H9 (cell line): Measurements from ENCODE around the gene PF4V1. TPM values are rescaled to one million over a fixed set of nuclear protein-coding genes. Genes with fewer than 3 reads are reported as not detected.

ENCODE experiments used
- DNase-seq: peaks from one replicate; pipeline ENCODE4 v3.0.0-alpha.2; 2017
- H2AFZ ChIP-seq: one replicate; pipeline ENCODE4 v1.6.1; 2013; ENCODE audit warnings: mild to moderate bottlenecking, low read length, control low read depth, moderate library complexity
- H2AK5ac ChIP-seq: 2 replicates; pipeline ENCODE4 v1.6.1; 2013; ENCODE audit warnings: low read length, control low read depth, mixed read lengths; ENCODE audit not compliant: insufficient read length
- H2BK120ac ChIP-seq: one replicate; pipeline ENCODE4 v1.6.1; 2013; ENCODE audit warnings: low read depth, mild to moderate bottlenecking, low read length, control low read depth, inconsistent platforms; ENCODE audit not compliant: poor library complexity, severe bottlenecking
- H2BK12ac ChIP-seq: 2 replicates; pipeline ENCODE4 v1.6.1; 2013; ENCODE audit warnings: low read length, control low read depth, mixed read lengths, low read depth; ENCODE audit not compliant: insufficient read length
- H2BK15ac ChIP-seq: 2 replicates; pipeline ENCODE4 v1.6.1; 2013; ENCODE audit warnings: low read depth, low read length, control low read depth
- H2BK20ac ChIP-seq: one replicate; pipeline ENCODE4 v1.6.1; 2013; ENCODE audit warnings: low read depth, mild to moderate bottlenecking, low read length, control low read depth, inconsistent platforms; ENCODE audit not compliant: poor library complexity, severe bottlenecking
- H2BK5ac ChIP-seq: 2 replicates; pipeline ENCODE4 v1.6.1; 2013; ENCODE audit warnings: low read length, control low read depth, mixed read lengths; ENCODE audit not compliant: insufficient read length
- H3K14ac ChIP-seq: 2 replicates; pipeline ENCODE4 v1.6.1; 2013; ENCODE audit warnings: low read length, control low read depth; ENCODE audit not compliant: insufficient read depth
- H3K18ac ChIP-seq: 2 replicates; pipeline ENCODE4 v1.6.1; 2013; ENCODE audit warnings: low read depth, mild to moderate bottlenecking, mixed read lengths, low read length, control low read depth; ENCODE audit not compliant: insufficient read length
- H3K23ac ChIP-seq: 2 replicates; pipeline ENCODE4 v1.6.1; 2013; ENCODE audit warnings: low read length, control low read depth, mixed read lengths, low read depth; ENCODE audit not compliant: insufficient read length
- H3K23me2 ChIP-seq: 2 replicates; pipeline ENCODE4 v1.6.1; 2013; ENCODE audit warnings: low read depth, mild to moderate bottlenecking, mixed read lengths, low read length, control low read depth; ENCODE audit not compliant: insufficient read length, poor library complexity, severe bottlenecking
- H3K27ac ChIP-seq: 2 replicates; pipeline ENCODE4 v1.5.1; 2013; ENCODE audit warnings: low read length, control low read depth, mixed read lengths, low read depth; ENCODE audit not compliant: insufficient read length
- H3K27me3 ChIP-seq: 2 replicates; pipeline ENCODE4 v1.6.1; 2013; ENCODE audit warnings: low read length, control low read depth, inconsistent platforms; ENCODE audit not compliant: insufficient read depth
- H3K4ac ChIP-seq: 2 replicates; pipeline ENCODE4 v1.6.1; 2013; ENCODE audit warnings: low read depth, mild to moderate bottlenecking, control low read depth, inconsistent platforms, low read length, moderate library complexity
- H3K4me1 ChIP-seq: 2 replicates; pipeline ENCODE4 v1.6.1; 2013; ENCODE audit warnings: low read length, control low read depth, inconsistent platforms; ENCODE audit not compliant: insufficient read depth
- H3K4me2 ChIP-seq: 2 replicates; pipeline ENCODE4 v1.6.1; 2013; ENCODE audit warnings: low read length, control low read depth, mixed read lengths; ENCODE audit not compliant: insufficient read length, insufficient read depth
- H3K56ac ChIP-seq: 2 replicates; pipeline ENCODE4 v1.6.1; 2013; ENCODE audit warnings: low read depth, mild to moderate bottlenecking, mixed read lengths, low read length, control low read depth; ENCODE audit not compliant: insufficient read length
- H3K79me1 ChIP-seq: 2 replicates; pipeline ENCODE4 v1.6.1; 2013; ENCODE audit warnings: low read depth, mild to moderate bottlenecking, moderate library complexity, low read length, control low read depth, inconsistent platforms; ENCODE audit not compliant: insufficient read depth, poor library complexity, severe bottlenecking
- H3K79me2 ChIP-seq: 2 replicates; pipeline ENCODE4 v1.6.1; 2013; ENCODE audit warnings: low read length, control low read depth, inconsistent platforms; ENCODE audit not compliant: insufficient read depth
- H3K9ac ChIP-seq: 2 replicates; pipeline ENCODE4 v1.6.1; 2013; ENCODE audit warnings: low read length, control low read depth, mixed read lengths; ENCODE audit not compliant: insufficient read length; ENCODE audit errors: extremely low read depth
- H3K9me3 ChIP-seq: one replicate; pipeline ENCODE4 v1.6.1; 2013; ENCODE audit warnings: low read depth, low read length, inconsistent platforms; ENCODE audit not compliant: control insufficient read depth
- H3T11ph ChIP-seq: one replicate; pipeline ENCODE4 v1.6.1; 2013; ENCODE audit warnings: mild to moderate bottlenecking, low read length, control low read depth, inconsistent platforms
- H4K20me1 ChIP-seq: one replicate; pipeline ENCODE4 v1.6.1; 2013; ENCODE audit not compliant: control insufficient read depth, insufficient read length, insufficient read depth
- H4K5ac ChIP-seq: 2 replicates; pipeline ENCODE4 v1.6.1; 2013; ENCODE audit warnings: low read depth, mild to moderate bottlenecking, mixed read lengths, low read length, control low read depth; ENCODE audit not compliant: insufficient read length
- H4K8ac ChIP-seq: replicated peaks from 2 replicates; pipeline ENCODE4 v1.6.1; 2013; ENCODE audit warnings: low read length, control low read depth, mixed read lengths, low read depth; ENCODE audit not compliant: insufficient read length
- H4K91ac ChIP-seq: 2 replicates; pipeline ENCODE4 v1.6.1; 2013; ENCODE audit warnings: low read depth, mild to moderate bottlenecking, moderate library complexity, mixed read lengths, low read length, control low read depth; ENCODE audit not compliant: insufficient read length
- H3K27ac Mint-ChIP-seq, 3 experiments: 2 replicates in 2 of 3; 3 replicates in 1 of 3; pipeline ENCODE4 v1.8.0; 2020 to 2021; ENCODE audit warnings: mixed read lengths in 3 of 3, mild to moderate bottlenecking in 1 of 3, moderate library complexity in 1 of 3
- H3K27me3 Mint-ChIP-seq: 2 replicates; pipeline ENCODE4 v1.8.0; 2021; ENCODE audit warnings: low read depth, mild to moderate bottlenecking, moderate library complexity, mixed read lengths
- H3K36me3 Mint-ChIP-seq, 3 experiments: 2 replicates in 2 of 3; 3 replicates in 1 of 3; pipeline ENCODE4 v1.8.0; 2020 to 2021; ENCODE audit warnings: low read depth in 3 of 3, mixed read lengths in 3 of 3; ENCODE audit not compliant: insufficient read depth in 1 of 3
- H3K4me1 Mint-ChIP-seq, 2 experiments: 2 replicates each; pipeline ENCODE4 v1.8.0; 2020; ENCODE audit warnings: mixed read lengths in 2 of 2
- H3K4me3 Mint-ChIP-seq, 2 experiments: 2 replicates in 1 of 2; 3 replicates in 1 of 2; pipeline ENCODE4 v1.8.0; 2020 to 2021; ENCODE audit warnings: mild to moderate bottlenecking in 2 of 2, mixed read lengths in 2 of 2, moderate library complexity in 1 of 2
- H3K9me3 Mint-ChIP-seq, 2 experiments: 2 replicates in 1 of 2; 3 replicates in 1 of 2; pipeline ENCODE4 v1.8.0; 2020; ENCODE audit warnings: mild to moderate bottlenecking in 2 of 2, mixed read lengths in 2 of 2, moderate library complexity in 1 of 2
- CTCF ChIP-seq: fragments of 200-600 bp; sonication (generic); conservative IDR thresholded peaks from 3 replicates; pipeline ENCODE4 v1.8.0; 2021; ENCODE audit warnings: antibody characterized with exemption, mild to moderate bottlenecking
- WGBS: extraction: QIAGEN DNeasy Blood & Tissue Kit; methylation state at CpG from one replicate; pipeline ENCODE4 v1.1.7; 2013; ENCODE audit warnings: missing lambda C conversion rate, low lambda C conversion rate, mixed read lengths; ENCODE audit not compliant: insufficient read length; ENCODE audit errors: extremely low coverage; 5-methylcytosine and 5-hydroxymethylcytosine counted together
- total RNA-seq: library from RNA; stranded (reverse); gene quantifications from 2 replicates; pipeline ENCODE4 v1.2.1, GENCODE V29; 2021

The PF4V1 gene
- total RNA-seq, 1 experiment from 2014 or later = not detected

DNA sequence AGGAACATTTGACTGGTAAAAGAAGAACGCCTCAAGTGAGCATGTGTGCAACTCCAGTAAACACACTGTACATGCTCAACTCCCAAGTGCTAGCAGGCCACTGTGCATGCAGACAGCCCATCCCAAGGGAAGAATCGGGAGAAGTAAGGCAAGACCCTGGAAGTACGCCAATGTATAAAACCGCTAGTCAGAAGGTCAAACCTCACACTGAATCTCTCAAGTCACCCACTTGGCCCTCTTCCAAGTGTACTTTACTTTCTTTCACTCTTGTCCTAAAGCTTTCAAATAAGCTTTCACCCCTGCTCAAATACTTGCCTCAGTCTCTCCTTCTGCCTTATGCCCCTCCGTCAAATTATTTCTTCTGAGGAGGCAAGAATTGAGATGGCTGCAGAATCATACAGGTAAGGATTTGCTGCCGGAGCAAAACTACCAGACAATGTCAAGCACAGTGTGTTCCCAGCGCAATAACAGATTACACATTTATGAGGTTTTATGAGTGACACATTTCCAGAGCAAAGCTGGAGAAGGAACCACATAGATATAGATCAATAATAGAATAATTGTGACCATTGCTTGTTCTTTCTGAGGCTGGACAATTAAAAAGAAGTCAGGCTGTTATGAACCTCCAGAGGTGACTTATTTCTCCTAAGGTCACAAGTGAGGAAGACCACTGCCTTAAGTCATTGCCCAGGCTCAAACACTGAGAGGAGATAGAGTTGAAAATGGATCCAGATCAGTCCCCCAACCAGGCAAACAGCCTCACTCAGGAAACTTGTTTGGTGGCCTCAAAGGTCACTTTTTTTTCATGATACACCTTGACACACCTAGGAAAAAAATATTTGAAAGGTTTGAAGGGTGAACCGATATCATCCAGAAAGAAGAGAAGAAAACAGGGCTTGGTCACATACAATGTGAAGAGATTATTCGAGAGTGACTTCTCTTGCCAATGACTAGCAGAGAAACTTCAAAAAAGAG is 42.4 kb downstream of the PF4V1 start:
- no peak overlapping the region for H3K4ac ChIP-seq
- no peak overlapping the region for H2BK5ac ChIP-seq
- H4K5ac ChIP-seq = no peak overlapping the region
- H3T11ph ChIP-seq = no peak overlapping the region
- no peak overlapping the region for H3K9ac ChIP-seq
- H2BK20ac ChIP-seq = no peak overlapping the region
- H2AK5ac ChIP-seq = no peak overlapping the region
- no peak overlapping the region for H2BK12ac ChIP-seq
- Mint-ChIP-seq H3K4me1 (no peaks in the 10 kb centered on the region), H3K9me3 (no peaks in the 10 kb centered on the region), H3K27ac (no peak overlapping the region; a peak in 1 of 7 replicates), H3K27me3 (no peaks in the 10 kb centered on the region; the same call in 1 of the 2 replicates), H3K4me3 (no peak overlapping the region), H3K36me3 (no peaks in the 10 kb centered on the region)
- H3K56ac ChIP-seq = no peak overlapping the region
- no peak for DNase-seq
- H2BK15ac ChIP-seq = no peak overlapping the region
- H4K91ac ChIP-seq = no peak overlapping the region
- H3K79me1 ChIP-seq = no peaks in the 10 kb centered on the region
- no peak overlapping the region for H3K18ac ChIP-seq
- no peak overlapping the region for H3K14ac ChIP-seq
- H3K23ac ChIP-seq = no peak overlapping the region
- no peaks in the 10 kb centered on the region for H3K4me1 ChIP-seq
- H2BK120ac ChIP-seq = no peak overlapping the region
- no CpG with 5 or more reads among the region's 9 CpGs for WGBS
- H3K27me3 ChIP-seq = no peaks in the 10 kb centered on the region
- H3K4me2 ChIP-seq = no peak overlapping the region
- H4K8ac ChIP-seq = no peak overlapping the region
- H4K20me1 ChIP-seq = no peaks in the 10 kb centered on the region
- H3K27ac ChIP-seq = no peak overlapping the region
- H3K23me2 ChIP-seq = no peaks in the 10 kb centered on the region
- H3K79me2 ChIP-seq = no peaks in the 10 kb centered on the region
- no peak overlapping the region for H2AFZ ChIP-seq
- TF ChIP-seq CTCF = no peak
- H3K9me3 ChIP-seq = no peaks in the 10 kb centered on the region
